ENCODE measurements around the gene SLC22A12. TPM values are rescaled to one million over a fixed set of nuclear protein-coding genes. Genes with fewer than 3 reads are reported as not detected.

SLC22A12 gene
- total and polyA plus RNA-seq, 2 experiments from 2014 or later, result not detected

- H3K36me3 ChIP-seq (ENCODE audit: insufficient read depth), result no peaks in the 10 kb centered on the region
- no peaks in the 10 kb centered on the region for H3K79me2 ChIP-seq (replicated peaks; ENCODE audit: insufficient read depth)
- H3K9me3 Mint-ChIP-seq, result no peaks in the 10 kb centered on the region
- H3K27me3 Mint-ChIP-seq (ENCODE audit: insufficient read depth, low read depth, poor library complexity), result peaks cover 6% of the 10 kb centered on the region
- no peaks in the 10 kb centered on the region for H3K36me3 Mint-ChIP-seq (ENCODE audit: low read depth)
- H3K27me3 ChIP-seq (ENCODE audit: insufficient read depth), result no peaks in the 10 kb centered on the region
- peaks cover 3% of the 10 kb centered on the region; the same call in 2 of the 3 replicates for H3K4me1 Mint-ChIP-seq
- no peaks in the 10 kb centered on the region for H3K4me1 ChIP-seq (ENCODE audit: insufficient read depth)
- no peak overlapping the region for H3K4me3 Mint-ChIP-seq
- no peaks in the 10 kb centered on the region; the same call in 1 of the 2 replicates for H3K9me2 ChIP-seq (ENCODE audit: insufficient read depth)
- TF ChIP-seq REST (IDR thresholded peaks at IDR 0.05; ENCODE audit: unreplicated experiment), result no peak
- TF ChIP-seq ZNF331 (CRISPR knock-in tag; IDR thresholded peaks at IDR 0.05; ENCODE audit: low read depth), result no peak
- TF ChIP-seq JUNB (IDR thresholded peaks at IDR 0.05; ENCODE audit: unreplicated experiment), result no peak
- TF ChIP-seq ZNF462 (CRISPR knock-in tag; IDR thresholded peaks at IDR 0.05), result no peak
- no peak for TF ChIP-seq STAT1 (IDR thresholded peaks at IDR 0.05; ENCODE audit: unreplicated experiment)
- TF ChIP-seq NANOG (IDR thresholded peaks at IDR 0.05; ENCODE audit: borderline replicate concordance), result no peak
- TF ChIP-seq EZH2phosphoT487 (IDR thresholded peaks at IDR 0.05; ENCODE audit: unreplicated experiment), result no peak
- H4K20me1 ChIP-seq (replicated peaks; ENCODE audit: insufficient read depth), result no peaks in the 10 kb centered on the region
- no peak overlapping the region for H3K27ac Mint-ChIP-seq
- no peak overlapping the region for H3K4me2 ChIP-seq
- no peak overlapping the region for H2AFZ ChIP-seq
- no peak overlapping the region for H3K4me3 ChIP-seq
- DNase-seq (ENCODE audit: low spot score) (no peak), ATAC-seq (no peak)
- H3F3A ChIP-seq (replicated peaks; ENCODE audit: low read depth), result no peaks in the 10 kb centered on the region
- H3K27ac ChIP-seq (ENCODE audit: low read depth), result no peak overlapping the region
Measured at GRCh38 chr11:64544616-64545296, 46.3 kb upstream of the SLC22A12 start.
